ENCODE data around the gene MGAT5B. TPM values are rescaled to one million over a fixed set of nuclear protein-coding genes. Genes with fewer than 3 reads are reported as not detected.

Gene MGAT5B
- total RNA-seq, 2 donors from 2014 or later = 3.6 TPM; not detected in 1

DNA sequence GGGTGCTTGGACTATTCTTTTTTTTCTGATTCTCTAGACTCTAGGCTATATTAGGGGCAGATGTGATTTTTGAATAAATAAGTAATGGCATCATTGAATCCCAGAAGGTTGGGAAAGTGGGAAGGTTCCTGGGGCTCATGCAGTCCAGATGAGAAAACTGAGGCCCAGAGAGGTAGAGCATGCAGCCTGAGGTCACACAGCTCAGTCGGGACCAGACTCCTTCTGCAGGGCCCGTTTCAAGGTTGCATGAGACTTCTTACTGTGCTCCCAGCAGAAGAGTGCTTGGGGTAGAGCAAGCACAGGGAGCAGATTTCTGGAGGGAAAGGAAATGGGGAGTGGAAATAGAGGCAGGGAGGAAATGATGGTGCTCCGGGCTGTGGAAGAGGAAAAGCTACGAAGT, 59.8 kb downstream of the MGAT5B start:
- TF ChIP-seq, protein P1, sequence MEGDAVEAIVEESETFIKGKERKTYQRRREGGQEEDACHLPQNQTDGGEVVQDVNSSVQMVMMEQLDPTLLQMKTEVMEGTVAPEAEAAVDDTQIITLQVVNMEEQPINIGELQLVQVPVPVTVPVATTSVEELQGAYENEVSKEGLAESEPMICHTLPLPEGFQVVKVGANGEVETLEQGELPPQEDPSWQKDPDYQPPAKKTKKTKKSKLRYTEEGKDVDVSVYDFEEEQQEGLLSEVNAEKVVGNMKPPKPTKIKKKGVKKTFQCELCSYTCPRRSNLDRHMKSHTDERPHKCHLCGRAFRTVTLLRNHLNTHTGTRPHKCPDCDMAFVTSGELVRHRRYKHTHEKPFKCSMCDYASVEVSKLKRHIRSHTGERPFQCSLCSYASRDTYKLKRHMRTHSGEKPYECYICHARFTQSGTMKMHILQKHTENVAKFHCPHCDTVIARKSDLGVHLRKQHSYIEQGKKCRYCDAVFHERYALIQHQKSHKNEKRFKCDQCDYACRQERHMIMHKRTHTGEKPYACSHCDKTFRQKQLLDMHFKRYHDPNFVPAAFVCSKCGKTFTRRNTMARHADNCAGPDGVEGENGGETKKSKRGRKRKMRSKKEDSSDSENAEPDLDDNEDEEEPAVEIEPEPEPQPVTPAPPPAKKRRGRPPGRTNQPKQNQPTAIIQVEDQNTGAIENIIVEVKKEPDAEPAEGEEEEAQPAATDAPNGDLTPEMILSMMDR (IDR thresholded peaks at IDR 0.05) = no peak
- no peak for TF ChIP-seq POLR2A (IDR thresholded peaks at IDR 0.05)
- H3K9me3 ChIP-seq = no peaks in the 10 kb centered on the region
- H3K36me3 ChIP-seq (replicated peaks in 1 of 2; ENCODE audit: insufficient read depth in 1 of 2, low read depth in 2 of 2) = no peaks in the 10 kb centered on the region
- no peak overlapping the region for H3K4me3 ChIP-seq
- no peak for DNase-seq
- H3K27ac ChIP-seq = no peak overlapping the region
- no peaks in the 10 kb centered on the region for H3K4me1 ChIP-seq
- H3K27me3 ChIP-seq = peaks cover 0 to 12% of the 10 kb centered on the region in 2 donors
- intact Hi-C loops (cut with DNase I) = no loop called here
- 53 to 69% methylated on average over 4 of the region's 4 CpGs for WGBS, 2 donors
- ATAC-seq = no peak

DNA sequence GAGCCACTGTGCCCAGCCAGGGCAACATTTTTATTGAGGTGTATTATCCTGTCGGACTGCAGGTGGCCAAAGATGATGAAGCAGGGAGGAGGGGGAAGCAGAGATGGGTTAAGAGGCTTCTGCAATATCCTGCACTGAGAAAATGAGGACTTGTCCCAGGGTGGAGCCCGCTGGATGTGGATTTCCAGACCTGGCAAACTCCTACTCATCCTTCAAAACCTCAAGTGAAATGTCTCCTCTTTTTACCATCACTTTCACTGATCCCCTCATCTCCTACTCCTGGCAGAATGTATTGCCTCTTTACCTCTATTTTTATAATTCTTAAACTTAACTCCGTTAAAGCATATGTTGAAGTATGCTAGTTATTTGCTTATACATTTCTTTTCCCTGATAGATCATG, 60.9 kb downstream of the MGAT5B start:
- Histone ChIP-seq H3K4me3 (no peak overlapping the region), H3K36me3 (replicated peaks in 1 of 2; ENCODE audit: insufficient read depth in 1 of 2, low read depth in 2 of 2) (no peaks in the 10 kb centered on the region), H3K27me3 (peaks cover 0 to 7% of the 10 kb centered on the region in 2 donors), H3K9me3 (no peaks in the 10 kb centered on the region), H3K4me1 (no peaks in the 10 kb centered on the region), H3K27ac (no peak overlapping the region)
- 76 to 88% methylated on average over 3 of the region's 3 CpGs for WGBS, 2 donors
- DNase-seq (no peak), ATAC-seq (no peak)
- no peak for TF ChIP-seq POLR2A (IDR thresholded peaks at IDR 0.05)
- intact Hi-C loops (cut with DNase I) = no loop called here

DNA sequence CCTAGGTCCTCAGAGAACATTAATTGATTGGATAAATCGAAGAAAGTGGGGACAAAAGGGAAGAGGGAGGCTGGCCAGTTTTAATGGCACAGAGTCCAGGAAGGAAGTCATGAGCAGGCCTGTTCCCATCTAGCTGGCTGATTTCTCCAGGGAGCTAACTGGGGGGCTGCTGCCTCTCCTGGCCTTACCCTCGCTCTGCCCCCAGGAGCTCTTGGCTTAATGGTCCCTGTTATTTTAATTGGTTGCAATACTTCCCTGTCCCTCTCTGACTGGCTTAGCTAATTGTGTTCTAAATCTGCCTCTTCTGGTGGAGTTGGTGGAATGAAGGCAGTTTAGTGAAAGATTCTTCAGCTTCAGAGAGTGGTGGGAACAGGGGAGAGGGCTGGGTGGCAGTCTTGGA, 61.4 kb downstream of the MGAT5B start:
- no peaks in the 10 kb centered on the region for H3K36me3 ChIP-seq (replicated peaks in 1 of 2; ENCODE audit: insufficient read depth in 1 of 2, low read depth in 2 of 2)
- intact Hi-C loops (cut with DNase I) = no loop called here
- no peak overlapping the region for H3K4me3 ChIP-seq
- WGBS, 2 donors = 42 to 43% methylated on average over 2 of the region's 2 CpGs
- H3K4me1 ChIP-seq = no peaks in the 10 kb centered on the region
- TF ChIP-seq POLR2A (IDR thresholded peaks at IDR 0.05) = no peak
- TF ChIP-seq, protein P1 (IDR thresholded peaks at IDR 0.05) = no peak
- no peak for DNase-seq
- no peaks in the 10 kb centered on the region for H3K9me3 ChIP-seq
- no peak overlapping the region for H3K27ac ChIP-seq
- ATAC-seq = no peak
- peaks cover 0 to 2% of the 10 kb centered on the region in 2 donors for H3K27me3 ChIP-seq

DNA sequence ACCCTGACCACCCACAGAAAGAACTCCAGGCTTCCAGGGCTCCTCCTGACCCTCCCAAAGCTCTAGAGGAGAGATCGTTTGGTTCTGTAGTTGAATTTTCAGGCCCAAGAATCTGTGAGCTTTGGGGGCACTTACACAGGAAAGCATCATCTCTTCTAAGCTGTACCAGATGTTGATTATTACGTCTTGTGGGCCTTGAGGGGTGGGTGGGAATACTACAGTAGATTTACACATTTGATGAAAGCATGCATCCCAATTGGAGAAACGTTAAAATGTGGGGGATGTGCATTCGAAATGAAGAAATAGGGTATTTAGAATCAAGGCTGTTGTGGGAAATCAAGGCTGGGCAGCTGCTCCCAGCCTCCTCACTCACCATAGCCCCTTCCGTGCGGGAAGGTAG, 61.9 kb downstream of the MGAT5B start:
- intact Hi-C loops (cut with DNase I) = no loop called here
- no peaks in the 10 kb centered on the region for H3K36me3 ChIP-seq (replicated peaks in 1 of 2; ENCODE audit: insufficient read depth in 1 of 2, low read depth in 2 of 2)
- no peak for ATAC-seq
- WGBS, 2 donors = 50 to 61% methylated on average over 6 of the region's 6 CpGs
- no peak overlapping the region for H3K27ac ChIP-seq
- H3K4me1 ChIP-seq = no peaks in the 10 kb centered on the region
- no peak for TF ChIP-seq POLR2A (IDR thresholded peaks at IDR 0.05)
- TF ChIP-seq, protein P1 (IDR thresholded peaks at IDR 0.05) = no peak
- no peaks in the 10 kb centered on the region for H3K27me3 ChIP-seq
- no peak overlapping the region for H3K4me3 ChIP-seq
- no peaks in the 10 kb centered on the region for H3K9me3 ChIP-seq
- DNase-seq = no peak

DNA sequence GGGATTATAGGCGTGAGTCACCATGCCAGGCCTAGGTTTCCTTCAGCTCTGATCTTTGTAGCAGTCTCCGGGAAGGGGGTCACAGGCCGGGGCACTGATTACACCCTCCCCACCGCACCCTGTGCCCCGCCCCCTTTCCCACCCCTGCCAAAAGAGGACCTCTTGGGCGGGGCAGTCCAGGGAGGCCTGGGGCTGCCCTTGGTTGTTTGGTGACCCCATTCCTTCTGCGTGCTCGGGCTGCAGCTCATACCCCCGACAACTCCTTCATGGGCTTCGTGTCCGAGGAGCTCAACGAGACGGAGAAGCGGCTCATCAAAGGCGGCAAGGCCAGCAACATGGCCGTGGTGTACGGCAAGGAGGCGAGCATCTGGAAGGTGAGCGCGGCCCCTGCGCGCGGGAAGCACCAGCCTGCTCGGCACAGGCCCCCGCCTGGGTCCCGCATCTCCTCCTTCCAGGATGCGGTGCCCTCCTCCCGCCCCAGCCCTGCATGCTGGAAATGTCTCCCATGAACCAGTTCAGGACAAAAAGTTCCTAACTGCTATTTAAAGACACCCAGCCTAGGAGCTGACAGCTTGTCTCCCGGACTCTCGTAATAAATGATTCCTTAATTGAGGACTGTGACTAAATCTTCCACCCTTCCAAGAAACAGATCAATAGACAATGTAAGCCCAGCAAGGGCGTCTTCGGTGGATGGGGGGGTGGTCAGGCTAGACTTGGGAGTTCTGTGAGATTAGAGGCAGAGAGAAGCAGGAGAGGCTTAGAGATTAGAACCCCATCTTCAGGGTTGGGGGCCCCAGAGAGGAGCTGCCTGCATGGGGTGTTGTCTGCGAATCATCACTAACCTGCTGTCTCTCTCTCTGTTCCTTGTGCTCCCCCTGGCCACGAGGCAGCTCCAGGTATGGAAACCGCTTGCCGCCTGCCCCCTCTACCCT, 64.5 kb downstream of the MGAT5B start:
- Histone ChIP-seq H3K27me3 (no peaks in the 10 kb centered on the region), H3K4me1 (no peaks in the 10 kb centered on the region), H3K36me3 (replicated peaks in 1 of 2; ENCODE audit: insufficient read depth in 1 of 2, low read depth in 2 of 2) (no peaks in the 10 kb centered on the region), H3K4me3 (no peak overlapping the region), H3K9me3 (no peaks in the 10 kb centered on the region), H3K27ac (no peak overlapping the region)
- WGBS, 2 donors = 59 to 70% methylated on average over 31 to 35 of the region's 36 CpGs
- no peak for DNase-seq
- intact Hi-C loops (cut with DNase I) = no loop called here
- ATAC-seq = no peak
- no peak for TF ChIP-seq POLR2A (IDR thresholded peaks at IDR 0.05)
- TF ChIP-seq, protein P1 (IDR thresholded peaks at IDR 0.05) = no peak

All from body of pancreas (tissue), 4 donors.